ENCODE results near the gene ITK.

ITK gene

GRCh38 chr5:157160001-157160400, 20.6 kb upstream of the ITK start:
- in situ Hi-C loops (cut with MboI; ENCODE audit: low pct_unique_long_range_greater_than_20kb, low sequenced_read_pairs, unreplicated experiment): no loop called here
- TF ChIP-seq CTCF (IDR thresholded peaks at IDR 0.05; ENCODE audit: extremely low read depth, insufficient read depth, missing control alignments): no peak
- DNase-seq (ENCODE audit: low spot score): no peak

DNA sequence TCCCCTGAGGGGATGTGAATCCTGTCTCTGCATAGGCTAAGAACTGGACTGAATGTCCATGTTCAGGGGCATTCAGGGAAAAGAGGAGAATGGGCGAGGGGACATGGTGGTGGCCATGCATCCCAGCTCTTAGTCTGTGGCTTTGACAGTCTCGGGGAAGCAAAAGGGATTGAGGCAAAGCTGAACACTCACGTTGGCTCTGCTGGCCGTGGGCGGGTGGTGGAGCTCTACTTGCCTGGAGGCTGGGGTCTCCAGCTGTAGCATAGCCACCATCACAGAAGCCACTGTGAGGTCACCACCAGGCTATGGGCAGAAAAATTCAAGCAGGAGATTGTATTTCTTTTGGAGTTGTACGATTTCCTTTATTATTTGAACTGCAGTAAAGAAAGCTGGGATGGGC, 18.6 kb upstream of the ITK start:
- in situ Hi-C loops (cut with MboI; ENCODE audit: low pct_unique_long_range_greater_than_20kb, low sequenced_read_pairs, unreplicated experiment): no loop called here
- no peak for DNase-seq (ENCODE audit: low spot score)
- TF ChIP-seq CTCF (IDR thresholded peaks at IDR 0.05; ENCODE audit: extremely low read depth, insufficient read depth, missing control alignments): no peak

DNA sequence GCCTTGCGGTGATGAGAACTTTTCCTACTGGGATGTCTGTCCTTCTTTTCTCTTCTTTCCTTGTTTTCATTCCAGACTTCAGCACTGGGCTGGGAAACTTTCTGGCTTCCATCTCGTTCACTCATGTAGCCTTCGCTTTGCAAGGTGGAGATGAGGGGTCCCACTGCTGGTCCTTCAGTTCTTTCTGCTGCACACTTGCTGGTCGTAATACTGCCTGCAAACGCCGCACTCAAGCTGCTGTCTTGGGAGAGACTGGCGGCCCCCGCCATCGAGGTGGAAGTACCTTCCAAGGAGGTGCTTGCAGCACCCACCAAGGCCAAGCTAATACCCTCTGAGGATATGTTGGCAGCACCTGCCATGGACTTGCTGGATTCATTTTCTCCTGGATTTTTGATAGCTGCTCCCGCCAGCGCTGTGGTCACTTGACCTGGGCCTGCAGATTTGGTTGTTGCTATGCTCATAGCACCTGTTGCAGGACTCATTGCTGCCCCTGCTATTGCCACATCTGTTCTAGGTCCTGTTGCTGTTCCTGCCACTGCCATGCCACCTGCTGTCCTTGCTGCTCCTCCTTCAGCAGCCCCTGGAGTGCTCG, 17.6 kb upstream of the ITK start:
- no peak for TF ChIP-seq CTCF (IDR thresholded peaks at IDR 0.05; ENCODE audit: extremely low read depth, insufficient read depth, missing control alignments)
- in situ Hi-C loops (cut with MboI; ENCODE audit: low pct_unique_long_range_greater_than_20kb, low sequenced_read_pairs, unreplicated experiment): no loop called here
- no peak for DNase-seq (ENCODE audit: low spot score)

GRCh38 chr5:157164521-157164920, 16.1 kb upstream of the ITK start:
- in situ Hi-C loops (cut with MboI; ENCODE audit: low pct_unique_long_range_greater_than_20kb, low sequenced_read_pairs, unreplicated experiment): no loop called here
- DNase-seq (ENCODE audit: low spot score): no peak
- no peak for TF ChIP-seq CTCF (IDR thresholded peaks at IDR 0.05; ENCODE audit: extremely low read depth, insufficient read depth, missing control alignments)

DNA sequence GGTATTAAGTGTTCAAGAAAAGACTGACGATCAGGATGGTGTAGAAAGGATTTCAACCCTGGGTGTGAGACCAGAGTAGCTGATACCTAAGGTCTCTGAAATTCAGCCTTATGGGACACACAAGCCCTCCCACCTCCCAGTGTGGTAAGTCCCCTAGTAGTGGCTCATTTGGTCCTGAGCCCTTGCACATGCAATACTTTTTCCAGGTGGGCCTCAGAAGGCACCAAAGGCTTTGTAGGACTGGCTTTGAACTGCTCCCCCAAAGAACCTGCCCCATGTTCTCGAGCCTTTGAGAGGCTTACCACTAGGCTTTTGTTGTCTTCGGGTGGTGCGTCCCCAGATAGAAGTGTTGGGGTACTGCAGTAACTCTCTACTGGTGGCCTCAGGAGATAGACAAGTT, 15.4 kb upstream of the ITK start:
- no peak for DNase-seq (ENCODE audit: low spot score)
- no peak for TF ChIP-seq CTCF (IDR thresholded peaks at IDR 0.05; ENCODE audit: extremely low read depth, insufficient read depth, missing control alignments)
- in situ Hi-C loops (cut with MboI; ENCODE audit: low pct_unique_long_range_greater_than_20kb, low sequenced_read_pairs, unreplicated experiment): no loop called here

- in situ Hi-C loops (cut with MboI; ENCODE audit: low pct_unique_long_range_greater_than_20kb, low sequenced_read_pairs, unreplicated experiment): no loop called here
- no peak for TF ChIP-seq CTCF (IDR thresholded peaks at IDR 0.05; ENCODE audit: extremely low read depth, insufficient read depth, missing control alignments)
- DNase-seq (ENCODE audit: low spot score): no peak
Observed at GRCh38 chr5:157165668-157166067, 15.0 kb upstream of the ITK start.
